WTC11 (cell line): ENCODE results near the gene KCNA1.

Experiments used
- ELF4 ChIP-seq: sonication (generic); formaldehyde crosslinking; IDR thresholded peaks from 2 replicates; pipeline ENCODE4 v1.8.1; 2022; ENCODE audit warnings: low read depth, mild to moderate bottlenecking, moderate library complexity, missing genetic modification reagents
- NFYB ChIP-seq: sonication (generic); formaldehyde crosslinking; conservative IDR thresholded peaks from 2 replicates; pipeline ENCODE4 v1.8.0; 2022; ENCODE audit warnings: low read depth, missing genetic modification reagents
- TEAD4 ChIP-seq: sonication (generic); formaldehyde crosslinking; IDR thresholded peaks from 2 replicates; pipeline ENCODE4 v1.8.0; 2022; ENCODE audit warnings: mild to moderate bottlenecking, missing genetic modification reagents
- TF ChIP-seq, protein P1 (sequence below): fragments of 200-600 bp; IDR thresholded peaks from 2 replicates; pipeline ENCODE4 v1.8.0; 2022; ENCODE audit warnings: antibody characterized with exemption
- TF ChIP-seq, protein P2 (sequence below): sonication (generic); formaldehyde crosslinking; IDR thresholded peaks from 2 replicates; pipeline ENCODE4 v1.8.0; 2022; ENCODE audit warnings: mild to moderate bottlenecking, missing genetic modification reagents
- TF ChIP-seq, protein P3 (sequence below): fragments of 250-450 bp; sonication (Bioruptor Pico); IDR thresholded peaks from 2 replicates; pipeline ENCODE4 v1.8.0; 2021; ENCODE audit warnings: mild to moderate bottlenecking

DNA sequence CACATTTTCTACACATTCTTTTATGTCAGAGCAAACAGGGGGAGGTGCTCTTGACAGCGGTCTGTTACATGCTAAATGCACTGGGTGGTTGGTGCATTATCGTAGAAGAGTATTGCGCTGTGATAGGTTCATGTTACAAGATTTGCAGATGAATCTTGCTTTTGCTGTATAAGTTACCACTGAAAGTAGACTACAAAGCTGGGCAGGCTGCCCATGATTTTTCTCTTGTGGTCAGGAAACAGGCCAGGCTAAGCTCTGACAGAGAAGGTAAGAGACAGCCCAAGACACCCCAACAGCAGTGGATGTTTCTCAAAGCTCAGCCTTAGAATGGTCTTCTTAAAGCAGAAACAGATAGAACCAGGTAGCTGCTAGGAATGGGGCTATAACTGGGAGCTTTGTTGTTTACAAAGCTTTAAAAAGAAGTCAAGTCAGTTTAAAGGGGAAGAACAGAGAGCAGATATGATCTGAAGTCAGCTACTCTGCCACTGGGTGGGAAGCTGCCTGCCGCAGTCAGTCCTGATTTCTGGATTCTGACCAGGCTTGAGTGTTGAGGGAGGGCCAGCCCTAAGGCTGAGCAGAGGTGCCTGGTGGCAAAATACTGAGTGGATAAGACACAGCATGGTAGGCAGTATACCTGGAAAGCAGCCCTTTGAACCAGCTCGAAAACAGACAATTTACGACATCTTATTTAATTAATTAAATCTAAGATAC, 9.4 kb downstream of the KCNA1 start:
- TF ChIP-seq, protein P1, sequence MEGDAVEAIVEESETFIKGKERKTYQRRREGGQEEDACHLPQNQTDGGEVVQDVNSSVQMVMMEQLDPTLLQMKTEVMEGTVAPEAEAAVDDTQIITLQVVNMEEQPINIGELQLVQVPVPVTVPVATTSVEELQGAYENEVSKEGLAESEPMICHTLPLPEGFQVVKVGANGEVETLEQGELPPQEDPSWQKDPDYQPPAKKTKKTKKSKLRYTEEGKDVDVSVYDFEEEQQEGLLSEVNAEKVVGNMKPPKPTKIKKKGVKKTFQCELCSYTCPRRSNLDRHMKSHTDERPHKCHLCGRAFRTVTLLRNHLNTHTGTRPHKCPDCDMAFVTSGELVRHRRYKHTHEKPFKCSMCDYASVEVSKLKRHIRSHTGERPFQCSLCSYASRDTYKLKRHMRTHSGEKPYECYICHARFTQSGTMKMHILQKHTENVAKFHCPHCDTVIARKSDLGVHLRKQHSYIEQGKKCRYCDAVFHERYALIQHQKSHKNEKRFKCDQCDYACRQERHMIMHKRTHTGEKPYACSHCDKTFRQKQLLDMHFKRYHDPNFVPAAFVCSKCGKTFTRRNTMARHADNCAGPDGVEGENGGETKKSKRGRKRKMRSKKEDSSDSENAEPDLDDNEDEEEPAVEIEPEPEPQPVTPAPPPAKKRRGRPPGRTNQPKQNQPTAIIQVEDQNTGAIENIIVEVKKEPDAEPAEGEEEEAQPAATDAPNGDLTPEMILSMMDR = no peak
- TF ChIP-seq, protein P2, sequence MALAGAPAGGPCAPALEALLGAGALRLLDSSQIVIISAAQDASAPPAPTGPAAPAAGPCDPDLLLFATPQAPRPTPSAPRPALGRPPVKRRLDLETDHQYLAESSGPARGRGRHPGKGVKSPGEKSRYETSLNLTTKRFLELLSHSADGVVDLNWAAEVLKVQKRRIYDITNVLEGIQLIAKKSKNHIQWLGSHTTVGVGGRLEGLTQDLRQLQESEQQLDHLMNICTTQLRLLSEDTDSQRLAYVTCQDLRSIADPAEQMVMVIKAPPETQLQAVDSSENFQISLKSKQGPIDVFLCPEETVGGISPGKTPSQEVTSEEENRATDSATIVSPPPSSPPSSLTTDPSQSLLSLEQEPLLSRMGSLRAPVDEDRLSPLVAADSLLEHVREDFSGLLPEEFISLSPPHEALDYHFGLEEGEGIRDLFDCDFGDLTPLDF = no peak
- TF ChIP-seq TEAD4 (CRISPR knock-in tag) = no peak
- TF ChIP-seq, protein P3, sequence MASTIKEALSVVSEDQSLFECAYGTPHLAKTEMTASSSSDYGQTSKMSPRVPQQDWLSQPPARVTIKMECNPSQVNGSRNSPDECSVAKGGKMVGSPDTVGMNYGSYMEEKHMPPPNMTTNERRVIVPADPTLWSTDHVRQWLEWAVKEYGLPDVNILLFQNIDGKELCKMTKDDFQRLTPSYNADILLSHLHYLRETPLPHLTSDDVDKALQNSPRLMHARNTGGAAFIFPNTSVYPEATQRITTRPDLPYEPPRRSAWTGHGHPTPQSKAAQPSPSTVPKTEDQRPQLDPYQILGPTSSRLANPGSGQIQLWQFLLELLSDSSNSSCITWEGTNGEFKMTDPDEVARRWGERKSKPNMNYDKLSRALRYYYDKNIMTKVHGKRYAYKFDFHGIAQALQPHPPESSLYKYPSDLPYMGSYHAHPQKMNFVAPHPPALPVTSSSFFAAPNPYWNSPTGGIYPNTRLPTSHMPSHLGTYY (CRISPR knock-in tag) = no peak
- TF ChIP-seq ELF4 (CRISPR knock-in tag) = no peak
- TF ChIP-seq NFYB (CRISPR knock-in tag) = no peak
